ENCODE data around the gene CBY1.

GRCh38 chr22:38657045-38657909 lies 839 bp downstream of the CBY1 start:
- TF ChIP-seq POLR2A (IDR thresholded peaks at IDR 0.05) (no peak), CTCF (IDR thresholded peaks at IDR 0.05) (no peak)
